Measurements from ENCODE around the gene EPHA6.

DNA sequence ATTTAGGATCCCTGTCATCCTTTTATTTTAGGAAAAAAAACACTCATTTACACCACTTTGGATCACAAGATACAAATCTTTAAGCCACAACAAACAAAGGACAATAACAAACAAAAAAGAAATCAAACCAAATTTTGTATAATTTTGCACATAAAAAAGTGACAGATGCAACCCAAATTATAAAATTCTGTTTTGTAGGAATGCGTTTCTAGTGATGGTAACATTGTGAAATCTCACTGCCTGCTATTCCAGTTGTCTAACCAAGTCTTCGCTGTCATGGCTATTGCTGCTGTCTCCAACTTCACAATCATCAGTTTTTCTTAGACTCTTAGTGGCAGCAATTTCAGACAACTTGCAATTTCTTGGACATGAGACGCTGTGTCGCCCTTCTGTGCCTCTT is 891.8 kb downstream of the EPHA6 start:
- TF ChIP-seq, protein P1, sequence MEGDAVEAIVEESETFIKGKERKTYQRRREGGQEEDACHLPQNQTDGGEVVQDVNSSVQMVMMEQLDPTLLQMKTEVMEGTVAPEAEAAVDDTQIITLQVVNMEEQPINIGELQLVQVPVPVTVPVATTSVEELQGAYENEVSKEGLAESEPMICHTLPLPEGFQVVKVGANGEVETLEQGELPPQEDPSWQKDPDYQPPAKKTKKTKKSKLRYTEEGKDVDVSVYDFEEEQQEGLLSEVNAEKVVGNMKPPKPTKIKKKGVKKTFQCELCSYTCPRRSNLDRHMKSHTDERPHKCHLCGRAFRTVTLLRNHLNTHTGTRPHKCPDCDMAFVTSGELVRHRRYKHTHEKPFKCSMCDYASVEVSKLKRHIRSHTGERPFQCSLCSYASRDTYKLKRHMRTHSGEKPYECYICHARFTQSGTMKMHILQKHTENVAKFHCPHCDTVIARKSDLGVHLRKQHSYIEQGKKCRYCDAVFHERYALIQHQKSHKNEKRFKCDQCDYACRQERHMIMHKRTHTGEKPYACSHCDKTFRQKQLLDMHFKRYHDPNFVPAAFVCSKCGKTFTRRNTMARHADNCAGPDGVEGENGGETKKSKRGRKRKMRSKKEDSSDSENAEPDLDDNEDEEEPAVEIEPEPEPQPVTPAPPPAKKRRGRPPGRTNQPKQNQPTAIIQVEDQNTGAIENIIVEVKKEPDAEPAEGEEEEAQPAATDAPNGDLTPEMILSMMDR (IDR thresholded peaks at IDR 0.05): no peak
- TF ChIP-seq POLR2A (IDR thresholded peaks at IDR 0.05): no peak
